HG03439 (cell line): ENCODE results near the gene SOX1.

Experiments used
- ATAC-seq: cut with Tn5 transposase; IDR thresholded peaks from one replicate; pipeline ENCODE4 v1.9.1; 2021; ENCODE audit warnings: mild to moderate bottlenecking, moderate library complexity; ENCODE audit not compliant: unreplicated experiment

SOX1 gene

GRCh38 chr13:112058519-112058873, 8.5 kb upstream of the SOX1 start:
- ATAC-seq: no peak

- no peak for ATAC-seq
Observed at GRCh38 chr13:112058941-112059340, 8.0 kb upstream of the SOX1 start.

GRCh38 chr13:112059457-112060281, 7.3 kb upstream of the SOX1 start:
- ATAC-seq: no peak

GRCh38 chr13:112060282-112060830, 6.6 kb upstream of the SOX1 start:
- ATAC-seq: no peak

- no peak for ATAC-seq
Observed at GRCh38 chr13:112060899-112061366, 6.0 kb upstream of the SOX1 start.

GRCh38 chr13:112061367-112062061, 5.4 kb upstream of the SOX1 start:
- no peak for ATAC-seq

- ATAC-seq: no peak
Observed at GRCh38 chr13:112062072-112062567, 4.8 kb upstream of the SOX1 start.

- ATAC-seq: no peak
Observed at GRCh38 chr13:112062571-112063570, 4.1 kb upstream of the SOX1 start.

- ATAC-seq: no peak
Observed at GRCh38 chr13:112063807-112064206, 3.1 kb upstream of the SOX1 start.

- no peak for ATAC-seq
Observed at GRCh38 chr13:112064222-112064621, 2.7 kb upstream of the SOX1 start.

- ATAC-seq: no peak
Observed at GRCh38 chr13:112065521-112065866, 1.5 kb upstream of the SOX1 start.

GRCh38 chr13:112065867-112066623, 904 bp upstream of the SOX1 start:
- ATAC-seq: no peak

- ATAC-seq: no peak
Observed at GRCh38 chr13:112066624-112067004, 335 bp upstream of the SOX1 start.

- ATAC-seq: no peak
Observed at GRCh38 chr13:112067871-112068539, 1.1 kb downstream of the SOX1 start.

- no peak for ATAC-seq
Observed at GRCh38 chr13:112068540-112069060, 1.7 kb downstream of the SOX1 start.

- no peak for ATAC-seq
Observed at GRCh38 chr13:112069061-112069844, 2.3 kb downstream of the SOX1 start.

GRCh38 chr13:112069845-112070251, 2.9 kb downstream of the SOX1 start:
- ATAC-seq: no peak

- no peak for ATAC-seq
Observed at GRCh38 chr13:112071102-112071722, 4.3 kb downstream of the SOX1 start.
